HT1080 (cell line): ENCODE results near the gene ABHD4. TPM values are rescaled to one million over a fixed set of nuclear protein-coding genes. Genes with fewer than 3 reads are reported as not detected.
"Not testable (repeated sequence)": the region's sequence is repeated elsewhere in the genome, so short reads cannot be mapped to it uniquely, and the experiment has no call there.

Source experiments
- DNase-seq: peaks from one replicate; pipeline ENCODE4 v3.0.0-alpha.2; 2015; ENCODE audit warnings: low read depth
- total RNA-seq: library from RNA; depleted of rRNA; stranded (reverse); fragments of >200 nt; shearing (Covaris generic); gene quantifications from 2 replicates; pipeline ENCODE4 v1.2.3, GENCODE V29; 2014

ABHD4 gene
- total RNA-seq, 1 experiment from 2014 or later, result 6.9 TPM

GRCh38 chr14:22623047-22623446, 24.9 kb downstream of the ABHD4 start:
- DNase-seq, result no peak

GRCh38 chr14:22626590-22626989, 28.5 kb downstream of the ABHD4 start:
- no peak for DNase-seq

- no peak for DNase-seq
Observed at GRCh38 chr14:22627506-22628263, 29.6 kb downstream of the ABHD4 start.

GRCh38 chr14:22629361-22629760, 31.3 kb downstream of the ABHD4 start:
- no peak for DNase-seq

GRCh38 chr14:22630066-22630465, 32.0 kb downstream of the ABHD4 start:
- DNase-seq, result no peak

- peak; percentile 60 for DNase-seq
Observed at GRCh38 chr14:22630486-22630885, 32.4 kb downstream of the ABHD4 start.

- DNase-seq, result no peak
Observed at GRCh38 chr14:22634233-22634900, 36.3 kb downstream of the ABHD4 start.

DNA sequence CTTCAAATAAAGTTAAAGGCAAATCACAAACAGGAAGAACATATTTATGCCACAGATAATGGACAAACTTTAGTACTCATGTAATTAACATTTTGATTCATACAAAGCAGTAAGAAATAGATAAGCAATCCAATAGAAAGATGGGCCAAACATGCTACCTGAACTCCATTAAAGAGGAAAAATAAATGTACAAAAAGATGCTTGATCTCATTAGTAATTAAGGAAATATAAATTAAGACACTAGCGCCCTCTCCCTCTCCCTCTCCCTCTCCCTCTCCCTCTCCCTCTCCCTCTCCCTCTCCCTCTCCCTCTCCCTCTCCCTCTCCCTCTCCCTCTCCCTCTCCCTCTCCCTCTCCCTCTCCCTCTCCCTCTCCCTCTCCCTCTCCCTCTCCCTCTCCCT, 37.9 kb downstream of the ABHD4 start:
- not testable (repeated sequence) for DNase-seq

DNA sequence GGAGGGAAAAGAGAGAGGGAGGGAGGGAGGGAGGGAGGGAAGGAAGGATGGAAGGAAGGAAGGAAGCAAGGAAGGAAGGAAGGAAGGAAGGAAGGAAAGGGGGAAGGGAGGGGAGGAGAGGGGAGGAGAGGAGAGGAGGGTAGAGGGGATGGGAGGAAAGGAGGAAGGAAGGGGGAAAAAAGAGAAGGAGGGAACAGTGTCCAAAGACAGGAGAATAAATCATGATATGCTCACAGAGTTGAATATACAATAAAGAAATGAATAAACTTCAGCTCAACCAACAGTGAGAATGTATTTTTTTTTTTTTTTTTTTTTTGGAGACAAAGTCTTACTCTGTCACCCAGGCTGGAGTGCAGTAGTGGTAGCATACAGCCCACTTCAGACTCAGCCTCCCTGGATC, 42.1 kb downstream of the ABHD4 start:
- DNase-seq, result no peak

DNA sequence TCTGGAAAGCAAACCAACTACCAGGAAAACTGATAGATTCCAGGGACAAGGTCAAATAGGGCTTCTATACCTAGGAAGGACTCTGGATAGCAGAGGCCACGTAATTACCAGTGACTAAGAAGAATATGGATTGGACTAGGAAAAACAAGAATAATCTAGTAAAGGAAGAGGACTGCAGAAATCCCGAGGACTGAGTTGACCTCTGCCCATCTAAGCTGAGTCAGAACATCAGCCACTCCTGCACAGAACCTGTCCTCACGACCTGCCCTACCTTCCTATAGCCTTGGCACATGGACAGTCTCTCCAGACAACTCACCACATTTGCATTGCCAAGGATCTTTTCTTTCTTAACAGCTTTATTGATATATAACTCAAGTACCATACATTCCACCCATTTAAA, 43.7 kb downstream of the ABHD4 start:
- peak; percentile 25 for DNase-seq

DNA sequence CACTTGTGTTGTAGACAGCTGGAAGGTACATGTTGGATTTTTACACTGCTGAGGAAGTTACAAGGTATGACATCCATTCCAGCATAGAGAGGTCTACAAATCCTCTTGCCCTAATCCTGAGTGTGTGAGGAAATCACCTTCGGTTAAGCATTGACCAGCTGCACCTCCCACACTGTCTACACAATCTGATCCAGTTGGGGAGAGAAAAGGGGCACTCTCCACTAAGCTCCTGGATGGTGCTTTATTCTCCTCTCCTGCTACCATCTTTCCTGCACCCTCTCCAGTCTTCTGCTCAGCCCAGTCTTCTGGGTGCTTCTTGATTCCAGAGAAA, 46.2 kb downstream of the ABHD4 start, which contains the start of gene OR6J1:
TSS of gene OR6J1 (minus strand) at position 48 of the 331 bp plus-strand sequence. CDS start 9,541 bp downstream, outside the sequence.
- no peak for DNase-seq

DNA sequence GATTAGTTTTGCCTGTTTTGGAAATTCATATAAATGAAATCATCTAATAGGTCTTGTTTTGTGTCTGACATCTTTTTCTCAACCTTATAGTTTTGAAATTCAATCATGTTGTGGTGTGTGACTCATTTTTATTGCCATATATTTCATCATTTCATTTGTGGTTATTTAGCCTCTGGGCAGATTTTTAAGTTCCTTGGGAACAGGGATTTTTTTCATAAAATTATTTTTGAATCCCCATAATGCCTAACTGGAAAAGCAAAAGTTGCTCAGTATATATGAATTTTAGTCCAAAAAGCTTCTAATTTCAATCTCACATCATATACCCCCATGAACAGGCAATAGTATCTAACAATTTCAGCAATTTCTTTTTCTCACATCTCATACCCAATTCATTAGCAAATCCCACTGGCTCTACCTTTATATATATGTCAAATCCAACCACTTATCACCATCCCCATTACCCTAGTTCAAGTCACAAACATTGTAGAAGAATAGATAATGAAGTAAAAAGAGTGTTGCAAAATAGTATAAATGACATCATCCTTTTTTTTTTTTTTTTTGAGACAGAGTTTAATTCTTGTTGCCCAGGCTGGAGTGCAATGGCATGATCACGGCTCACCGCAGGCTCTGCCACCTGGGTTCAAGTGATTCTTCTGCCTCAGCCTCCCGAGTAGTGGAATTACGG, 48.6 kb downstream of the ABHD4 start:
- DNase-seq, result peak; percentile 57

GRCh38 chr14:22648506-22648905, 50.4 kb downstream of the ABHD4 start:
- DNase-seq, result no peak

DNA sequence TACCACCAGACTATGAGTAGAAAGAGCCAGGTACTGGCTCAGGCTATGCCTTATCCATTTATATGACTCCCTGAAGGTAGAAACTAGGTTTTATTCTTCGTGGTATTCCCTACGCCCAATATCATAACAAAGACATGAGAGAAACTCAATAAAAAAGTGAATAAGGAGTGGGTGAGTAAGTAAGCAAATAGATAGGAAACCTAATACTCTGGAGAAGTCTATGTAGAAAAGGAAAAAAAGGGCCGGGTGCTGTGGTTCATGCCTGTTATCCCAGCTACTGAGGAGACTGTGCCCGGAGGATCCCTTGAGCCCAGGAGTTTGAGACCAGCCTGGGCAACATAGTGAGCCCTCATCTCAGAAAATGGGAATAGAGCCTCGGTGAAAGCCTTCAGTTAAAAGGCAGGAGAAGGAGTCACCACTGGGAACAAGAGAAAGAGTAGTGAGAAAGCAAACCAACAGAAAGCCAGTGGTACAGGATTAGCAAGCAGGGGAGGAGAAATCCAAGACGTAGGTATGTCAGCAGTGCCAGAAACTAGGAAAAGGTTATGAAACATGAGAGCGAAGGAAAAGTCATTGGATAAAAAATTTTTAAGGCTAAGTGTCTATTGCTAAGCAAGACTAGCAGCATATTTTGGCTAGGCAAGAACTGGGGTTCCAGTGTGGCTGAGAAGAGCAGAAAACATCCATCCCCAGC, 52.1 kb downstream of the ABHD4 start:
- peak; percentile 59 for DNase-seq

DNA sequence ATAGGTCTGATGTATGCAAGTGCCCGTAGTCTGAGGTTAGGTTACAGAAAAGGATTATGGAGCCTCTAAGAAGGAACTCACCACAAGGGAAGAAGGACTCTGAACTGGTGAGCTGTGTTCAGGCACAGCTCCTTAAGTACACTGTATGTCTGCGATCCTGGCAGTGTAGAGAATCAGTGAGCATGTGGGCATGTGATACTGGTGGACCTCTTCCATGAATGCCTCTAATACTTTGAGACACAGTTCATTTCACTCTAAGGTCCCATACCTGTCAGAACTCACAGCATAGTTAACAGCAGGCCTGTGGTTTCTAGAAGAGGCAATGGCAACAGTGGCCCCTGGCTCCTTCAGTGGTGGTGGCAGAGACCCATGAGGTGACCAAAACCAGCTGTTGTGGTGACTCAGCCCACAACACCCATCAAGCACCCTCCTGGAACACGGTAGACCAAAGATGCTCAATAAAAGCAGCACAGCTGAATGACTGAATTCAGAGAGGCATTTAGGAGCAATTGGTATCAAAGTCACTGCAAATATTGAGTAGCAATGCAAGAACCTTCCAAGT, 52.9 kb downstream of the ABHD4 start:
- DNase-seq, result peak; percentile 85

DNA sequence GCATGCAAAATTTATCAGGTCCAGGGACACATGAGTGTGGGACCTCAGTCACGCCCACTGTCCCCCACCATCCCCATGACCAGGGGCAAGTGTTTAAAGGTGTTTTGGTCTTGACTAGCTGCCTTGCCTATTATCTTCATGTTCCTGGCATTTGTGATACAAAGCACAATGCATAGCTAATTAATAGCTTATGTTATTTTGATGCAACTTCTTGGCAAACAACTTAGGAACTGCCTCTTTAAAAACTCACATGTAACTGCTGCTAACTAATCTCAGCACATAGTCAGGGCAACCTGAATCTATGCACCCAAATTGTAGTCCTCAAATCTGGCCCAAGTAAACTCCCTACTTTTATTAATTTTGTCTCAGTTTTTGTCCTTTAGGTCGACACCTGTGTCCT, 53.5 kb downstream of the ABHD4 start:
- DNase-seq, result no peak

DNA sequence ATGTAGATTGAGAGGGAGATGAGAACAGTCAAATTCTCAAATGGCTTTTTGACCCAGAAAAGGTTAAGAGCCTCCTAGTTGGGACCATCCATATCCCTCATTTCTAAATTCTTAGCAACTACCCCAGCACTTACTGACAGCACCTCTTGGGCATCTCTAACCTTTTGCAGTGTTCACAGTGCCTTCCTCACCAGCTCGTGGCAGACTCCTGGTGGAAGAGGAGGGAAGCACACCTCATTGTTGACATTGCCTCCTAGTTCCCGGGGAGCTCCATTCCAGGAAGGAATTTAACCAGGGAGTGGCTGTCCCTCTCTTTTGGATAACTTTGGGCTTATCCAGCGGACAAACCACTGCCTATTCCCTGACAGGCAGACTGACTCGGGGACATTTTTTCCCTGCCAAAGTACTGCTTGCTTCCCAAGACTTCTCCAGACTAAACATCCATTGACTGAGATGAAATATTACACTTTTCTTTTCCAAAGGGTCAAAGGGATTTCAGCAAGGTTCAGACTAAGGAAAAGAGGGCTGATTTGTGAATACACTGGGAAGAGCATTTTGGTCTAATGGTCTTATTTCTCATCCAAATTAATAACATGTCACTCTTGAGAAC, 55.0 kb downstream of the ABHD4 start:
- DNase-seq, result peak; percentile 73

GRCh38 chr14:22656226-22656625, 58.1 kb downstream of the ABHD4 start:
- no peak for DNase-seq

GRCh38 chr14:22656945-22657731, 59.0 kb downstream of the ABHD4 start:
- no peak for DNase-seq

- peak; percentile 49 for DNase-seq
Observed at GRCh38 chr14:22657861-22658260, 59.8 kb downstream of the ABHD4 start.
